Peyer's patch (tissue), 4 donors: Measurements from ENCODE around the gene HSPBAP1. TPM values are rescaled to one million over a fixed set of nuclear protein-coding genes. Genes with fewer than 3 reads are reported as not detected.

Source experiments
- DNase-seq, 3 donors: peaks; one replicate each; pipeline ENCODE4 v3.0.0-alpha.2; 2017 to 2019
- H3K27ac ChIP-seq, 4 donors: fragments of 200-600 bp; sonication (generic); one replicate each; pipeline ENCODE4 v1.5.1; 2016 to 2019
- H3K27me3 ChIP-seq, 2 donors: fragments of 200-600 bp; sonication (generic); one replicate each; pipeline ENCODE4 v1.5.1; 2019
- H3K36me3 ChIP-seq, 3 donors: fragments of 200-600 bp; sonication (generic); one replicate each; pipeline ENCODE4 v1.5.1; 2016 to 2019
- H3K4me1 ChIP-seq, 4 donors: fragments of 200-600 bp; sonication (generic); one replicate each; pipeline ENCODE4 v1.5.1; 2016 to 2019
- H3K4me3 ChIP-seq, 4 donors: fragments of 200-600 bp; sonication (generic); 1 replicate in 3 of 4; 2 replicates in 1 of 4; pipeline ENCODE4 v1.5.1; 2016 to 2019; ENCODE audit warnings: mild to moderate bottlenecking in 1 of 4
- H3K9me3 ChIP-seq, 4 donors: fragments of 200-600 bp; sonication (generic); one replicate each; pipeline ENCODE4 v1.5.1; 2016 to 2019; ENCODE audit warnings: mild to moderate bottlenecking in 1 of 4
- CTCF ChIP-seq, 6 experiments: fragments of 450-650 bp in 4 of 6; fragments of 200-600 bp in 2 of 6; sonication (generic) in 1 of 6; IDR thresholded peaks; one replicate each; pipeline ENCODE4 v1.5.1; 2017 to 2019; ENCODE audit warnings: antibody characterized with exemption in 6 of 6, mild to moderate bottlenecking in 3 of 6, moderate library complexity in 1 of 6
- POLR2A ChIP-seq, 2 donors: fragments of 450-650 bp; IDR thresholded peaks; one replicate each; pipeline ENCODE4 v1.5.1; 2017; ENCODE audit warnings: antibody characterized with exemption in 2 of 2, mild to moderate bottlenecking in 2 of 2, moderate library complexity in 2 of 2
- total RNA-seq, 4 donors: library from RNA; depleted of rRNA; stranded (reverse); fragments of >200 nt; gene quantifications; one replicate each; pipeline ENCODE4 v1.1.0, GENCODE V29; 2016

Gene HSPBAP1
- total RNA-seq, 4 donors from 2014 or later, result 10.0 to 28.1 (median 12.9) TPM

GRCh38 chr3:122785231-122785630 is 8.4 kb downstream of the HSPBAP1 start:
- Histone ChIP-seq H3K27ac (no peak overlapping the region), H3K4me1 (peaks cover 0 to 6% (median 0%) of the 10 kb centered on the region in 4 donors), H3K27me3 (no peaks in the 10 kb centered on the region), H3K9me3 (no peaks in the 10 kb centered on the region), H3K4me3 (no peak overlapping the region), H3K36me3 (no peaks in the 10 kb centered on the region)
- DNase-seq, result no peak
- no peak for TF ChIP-seq POLR2A (IDR thresholded peaks at IDR 0.05)
- no peak for TF ChIP-seq CTCF (IDR thresholded peaks at IDR 0.05)

GRCh38 chr3:122784436-122784835 is 9.2 kb downstream of the HSPBAP1 start:
- DNase-seq, result no peak
- no peak overlapping the region for H3K27ac ChIP-seq
- H3K4me3 ChIP-seq, result no peak overlapping the region
- H3K9me3 ChIP-seq, result no peaks in the 10 kb centered on the region
- no peaks in the 10 kb centered on the region for H3K36me3 ChIP-seq
- peaks cover 0 to 6% (median 0%) of the 10 kb centered on the region in 4 donors for H3K4me1 ChIP-seq
- TF ChIP-seq POLR2A (IDR thresholded peaks at IDR 0.05) (no peak), CTCF (IDR thresholded peaks at IDR 0.05) (no peak)
- H3K27me3 ChIP-seq, result no peaks in the 10 kb centered on the region

DNA sequence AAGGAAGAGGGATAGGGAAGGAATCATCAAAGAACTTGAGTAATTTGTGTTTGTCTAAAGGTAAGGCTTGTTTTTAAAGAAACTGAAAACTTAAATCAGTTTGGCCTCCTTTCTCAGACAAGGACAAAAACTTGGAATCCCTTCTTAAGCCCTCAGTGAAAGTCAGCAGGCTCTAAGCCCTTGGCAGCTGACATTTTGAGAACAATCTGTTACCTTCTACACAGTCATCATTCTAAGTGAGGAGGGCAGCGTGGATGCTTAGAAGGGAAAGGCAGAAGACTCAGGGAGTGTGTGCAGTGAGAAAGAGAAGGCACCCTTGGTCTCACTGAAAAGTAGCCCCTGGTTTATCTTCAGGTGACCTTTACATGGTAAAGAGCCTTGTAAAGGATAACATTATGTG is 10.8 kb downstream of the HSPBAP1 start:
- H3K4me1 ChIP-seq, result no peaks in the 10 kb centered on the region
- DNase-seq, result no peak
- no peak overlapping the region for H3K27ac ChIP-seq
- no peaks in the 10 kb centered on the region for H3K27me3 ChIP-seq
- TF ChIP-seq POLR2A (IDR thresholded peaks at IDR 0.05) (no peak), CTCF (IDR thresholded peaks at IDR 0.05) (no peak)
- no peak overlapping the region for H3K4me3 ChIP-seq
- H3K9me3 ChIP-seq, result no peaks in the 10 kb centered on the region
- no peaks in the 10 kb centered on the region for H3K36me3 ChIP-seq

GRCh38 chr3:122777563-122777962 is 16.1 kb downstream of the HSPBAP1 start:
- H3K4me1 ChIP-seq, result no peaks in the 10 kb centered on the region
- TF ChIP-seq CTCF (IDR thresholded peaks at IDR 0.05) (no peak), POLR2A (IDR thresholded peaks at IDR 0.05) (no peak)
- no peaks in the 10 kb centered on the region for H3K9me3 ChIP-seq
- H3K27me3 ChIP-seq, result no peaks in the 10 kb centered on the region
- no peak overlapping the region for H3K4me3 ChIP-seq
- no peak for DNase-seq
- no peak overlapping the region for H3K27ac ChIP-seq
- H3K36me3 ChIP-seq, result no peaks in the 10 kb centered on the region

- no peak for DNase-seq
These were observed 16.8 kb downstream of the HSPBAP1 start for GRCh38 chr3:122776675-122777468.

More at GRCh38 chr3:122776675-122777468, 16.8 kb downstream of the HSPBAP1 start:
- Histone ChIP-seq H3K36me3 (no peaks in the 10 kb centered on the region), H3K9me3 (no peaks in the 10 kb centered on the region), H3K27ac (no peak overlapping the region), H3K4me3 (no peak overlapping the region), H3K4me1 (no peaks in the 10 kb centered on the region), H3K27me3 (no peaks in the 10 kb centered on the region)
- no peak for TF ChIP-seq CTCF (IDR thresholded peaks at IDR 0.05)
- TF ChIP-seq POLR2A (IDR thresholded peaks at IDR 0.05), result no peak
